Gastroesophageal sphincter (tissue), 4 donors: Measurements from ENCODE around the gene VLDLR. TPM values are rescaled to one million over a fixed set of nuclear protein-coding genes. Genes with fewer than 3 reads are reported as not detected.

Experiments
- ATAC-seq: fragments of 150-250 bp; one replicate; pipeline ENCODE4 v1.9.1; 2016; ENCODE audit warnings: mild to moderate bottlenecking, moderate library complexity
- H3K27ac ChIP-seq, 4 donors: fragments of 200-600 bp; sonication (generic) in 3 of 4; 1 replicate in 3 of 4; 2 replicates in 1 of 4; pipeline ENCODE4 v1.5.1; 2016 to 2019
- H3K27me3 ChIP-seq: fragments of 200-600 bp; sonication (generic); one replicate; pipeline ENCODE4 v1.5.1; 2019
- H3K36me3 ChIP-seq, 2 donors: fragments of 200-600 bp; sonication (generic); one replicate each; pipeline ENCODE4 v1.5.1; 2019; ENCODE audit warnings: control low read depth in 1 of 2
- H3K4me1 ChIP-seq, 3 donors: fragments of 200-600 bp; sonication (generic); 1 replicate in 2 of 3; 2 replicates in 1 of 3; pipeline ENCODE4 v1.5.1; 2016 to 2019; ENCODE audit warnings: control low read depth in 2 of 3
- H3K4me3 ChIP-seq, 2 donors: fragments of 200-600 bp; sonication (generic); one replicate each; pipeline ENCODE4 v1.5.1; 2019; ENCODE audit warnings: mild to moderate bottlenecking in 1 of 2, moderate library complexity in 1 of 2
- H3K9me3 ChIP-seq, 3 donors: fragments of 200-600 bp; sonication (generic); one replicate each; pipeline ENCODE4 v1.5.1; 2017 to 2019; ENCODE audit warnings: control low read depth in 2 of 3
- CTCF ChIP-seq, 4 experiments: fragments of 200-600 bp in 2 of 4; fragments of 450-650 bp in 2 of 4; sonication (generic) in 1 of 4; IDR thresholded peaks; one replicate each; pipeline ENCODE4 v1.5.1; 2017 to 2019; ENCODE audit warnings: antibody characterized with exemption in 4 of 4, mild to moderate bottlenecking in 2 of 4, moderate library complexity in 2 of 4
- EP300 ChIP-seq: sonication (generic); formaldehyde crosslinking; IDR thresholded peaks from one replicate; pipeline ENCODE4 v1.6.1; 2017; ENCODE audit warnings: antibody characterized with exemption, mild to moderate bottlenecking
- POLR2A ChIP-seq, 2 donors: fragments of 450-650 bp; IDR thresholded peaks; one replicate each; pipeline ENCODE4 v1.6.1; 2017; ENCODE audit warnings: antibody characterized with exemption in 2 of 2, mild to moderate bottlenecking in 2 of 2, moderate library complexity in 1 of 2
- POLR2AphosphoS5 ChIP-seq: sonication (generic); formaldehyde crosslinking; IDR thresholded peaks from one replicate; pipeline ENCODE4 v1.6.1; 2017; ENCODE audit warnings: antibody characterized with exemption
- WGBS, 2 donors: methylation state at CpG; one replicate each; pipeline ENCODE4 v1.1.5; 2018; ENCODE audit warnings: low coverage in 1 of 2; 5-methylcytosine and 5-hydroxymethylcytosine counted together
- total RNA-seq, 4 donors: library from RNA; depleted of rRNA; stranded (reverse); fragments of >200 nt; gene quantifications; one replicate each; pipeline ENCODE4 v1.1.0, GENCODE V29; 2016

The VLDLR gene
- total RNA-seq, 4 donors from 2014 or later: 19.0 to 26.3 (median 20.8) TPM

- peaks cover 3 to 51% (median 7%) of the 10 kb centered on the region in 3 donors for H3K4me1 ChIP-seq
- H3K36me3 ChIP-seq: no peaks in the 10 kb centered on the region
- H3K27me3 ChIP-seq: no peaks in the 10 kb centered on the region
- TF ChIP-seq POLR2A (IDR thresholded peaks at IDR 0.05) (no peak), EP300 (no peak), POLR2AphosphoS5 (no peak), CTCF (IDR thresholded peaks at IDR 0.05) (no peak)
- ATAC-seq: no peak
- H3K9me3 ChIP-seq: no peaks in the 10 kb centered on the region
- H3K4me3 ChIP-seq: no peak overlapping the region
- 82 to 100% methylated on average over 1 of the region's 1 CpG for WGBS, 2 donors
- H3K27ac ChIP-seq: no peak overlapping the region
Observed at GRCh38 chr9:2631263-2631662, 9.7 kb downstream of the VLDLR start.

GRCh38 chr9:2634153-2634552, 12.6 kb downstream of the VLDLR start:
- ATAC-seq: peak; percentile 25
- H3K9me3 ChIP-seq: no peaks in the 10 kb centered on the region
- H3K27ac ChIP-seq: peak overlapping the region; percentile 11 to 63 (median 22)
- TF ChIP-seq CTCF (IDR thresholded peaks at IDR 0.05): no peak
- no peak for TF ChIP-seq POLR2A (IDR thresholded peaks at IDR 0.05)
- no peak for TF ChIP-seq POLR2AphosphoS5
- no peak for TF ChIP-seq EP300
- peaks cover 5 to 55% (median 7%) of the 10 kb centered on the region in 3 donors for H3K4me1 ChIP-seq
- H3K27me3 ChIP-seq: no peaks in the 10 kb centered on the region
- 48 to 64% methylated on average over 7 to 8 of the region's 8 CpGs for WGBS, 2 donors
- H3K36me3 ChIP-seq: no peaks in the 10 kb centered on the region
- H3K4me3 ChIP-seq: peak overlapping the region; percentile 1 to 21

GRCh38 chr9:2634818-2635217, 13.2 kb downstream of the VLDLR start:
- H3K4me3 ChIP-seq: no peak overlapping the region
- H3K27ac ChIP-seq: peak overlapping the region in 1 of 4 donors; percentile 63
- no peaks in the 10 kb centered on the region for H3K27me3 ChIP-seq
- H3K36me3 ChIP-seq: peaks cover 0 to 3% of the 10 kb centered on the region in 2 donors
- no peak for TF ChIP-seq EP300
- TF ChIP-seq POLR2AphosphoS5: no peak
- no peak for TF ChIP-seq CTCF (IDR thresholded peaks at IDR 0.05)
- TF ChIP-seq POLR2A (IDR thresholded peaks at IDR 0.05): no peak
- H3K4me1 ChIP-seq: peaks cover 5 to 48% (median 7%) of the 10 kb centered on the region in 3 donors
- H3K9me3 ChIP-seq: no peaks in the 10 kb centered on the region
- 81 to 100% methylated on average over 2 to 3 of the region's 3 CpGs for WGBS, 2 donors
- ATAC-seq: no peak

GRCh38 chr9:2635922-2636321, 14.3 kb downstream of the VLDLR start:
- Histone ChIP-seq H3K27me3 (no peaks in the 10 kb centered on the region), H3K4me1 (peaks cover 5 to 39% (median 7%) of the 10 kb centered on the region in 3 donors), H3K27ac (no peak overlapping the region), H3K36me3 (peaks cover 0 to 13% of the 10 kb centered on the region in 2 donors), H3K4me3 (no peak overlapping the region), H3K9me3 (no peaks in the 10 kb centered on the region)
- TF ChIP-seq EP300: no peak
- no peak for TF ChIP-seq CTCF (IDR thresholded peaks at IDR 0.05)
- ATAC-seq: no peak
- 85 to 95% methylated on average over 2 of the region's 2 CpGs for WGBS, 2 donors

GRCh38 chr9:2637390-2637789, 15.8 kb downstream of the VLDLR start:
- TF ChIP-seq POLR2A (IDR thresholded peaks at IDR 0.05) (no peak), EP300 (no peak), POLR2AphosphoS5 (no peak)
- H3K27ac ChIP-seq: peak overlapping the region in 1 of 4 donors; percentile 50
- no peak for ATAC-seq
- H3K27me3 ChIP-seq: no peaks in the 10 kb centered on the region
- H3K9me3 ChIP-seq: no peaks in the 10 kb centered on the region
- H3K4me3 ChIP-seq: no peak overlapping the region
- peaks cover 0 to 27% of the 10 kb centered on the region in 2 donors for H3K36me3 ChIP-seq
- WGBS, 2 donors: 44 to 80% methylated on average over 1 to 3 of the region's 10 CpGs
- H3K4me1 ChIP-seq: peaks cover 5 to 35% (median 7%) of the 10 kb centered on the region in 3 donors
